SK-N-SH (cell line): Measurements from ENCODE around the gene FAM221B. TPM values are rescaled to one million over a fixed set of nuclear protein-coding genes. Genes with fewer than 3 reads are reported as not detected.

Source experiments
- CTCF ChIA-PET: fragments of 300-600, 350-600 bp; formaldehyde crosslinking; extraction: SDS; loops from one replicate; lab custom pipeline; 2021; lab: Yijun Ruan, JAX
- POLR2A ChIA-PET: fragments of 350-600 bp; sonication (Branson Sonifier 250); formaldehyde crosslinking; extraction: SDS; loops from one replicate; lab custom pipeline; 2020; ENCODE audit warnings: antibody characterized with exemption, inconsistent platforms; lab: Yijun Ruan, JAX
- DNase-seq: peaks from one replicate; pipeline ENCODE4 v3.0.0; 2012
- H2AFZ ChIP-seq: fragments of 200-600 bp; sonication (generic); 2 replicates; pipeline ENCODE4 v1.8.1; 2016; ENCODE audit warnings: antibody characterized with exemption, mild to moderate bottlenecking, low read depth
- H3F3A ChIP-seq: fragments of 200-600 bp; sonication (generic); replicated peaks from 2 replicates; pipeline ENCODE3; 2016; ENCODE audit warnings: antibody characterized with exemption, mild to moderate bottlenecking; ENCODE audit not compliant: insufficient read depth
- H3K27ac ChIP-seq, 2 experiments: fragments of 200-500 bp in 1 of 2; fragments of 200-600 bp in 1 of 2; sonication (Bioruptor generic) in 1 of 2; sonication (generic), shearing (Covaris generic) in 1 of 2; 2 replicates each; pipeline versions ENCODE4 v1.5.1 to v1.6.1; 2014 to 2016; ENCODE audit warnings: low read depth in 2 of 2, inconsistent platforms in 1 of 2, low read length in 1 of 2, mild to moderate bottlenecking in 1 of 2, mixed read lengths in 1 of 2
- H3K27me3 ChIP-seq: fragments of 200-600 bp; sonication (generic), shearing (Covaris generic); 2 replicates; pipeline ENCODE4 v1.6.1; 2016; ENCODE audit warnings: mixed run types; ENCODE audit not compliant: insufficient read depth
- H3K36me3 ChIP-seq, 2 experiments: fragments of 200-500 bp in 1 of 2; fragments of 200-600 bp in 1 of 2; sonication (Bioruptor generic) in 1 of 2; sonication (generic) in 1 of 2; replicated peaks in 1 of 2; 2 replicates each; pipeline versions ENCODE3 to v1.5.1; 2014 to 2016; ENCODE audit warnings: low read length in 1 of 2, mild to moderate bottlenecking in 1 of 2; ENCODE audit not compliant: insufficient read depth in 2 of 2, control insufficient read depth in 1 of 2
- H3K4me1 ChIP-seq, 2 experiments: fragments of 200-500 bp in 1 of 2; fragments of 200-600 bp in 1 of 2; sonication (Bioruptor generic) in 1 of 2; sonication (generic), shearing (Covaris generic) in 1 of 2; 2 replicates each; pipeline versions ENCODE4 v1.5.1 to v1.6.1; 2014 to 2016; ENCODE audit warnings: low read depth in 1 of 2, low read length in 1 of 2, mixed run types in 1 of 2; ENCODE audit not compliant: insufficient read depth in 2 of 2, control insufficient read depth in 1 of 2
- H3K4me2 ChIP-seq: fragments of 200-600 bp; sonication (generic), shearing (Covaris generic); 2 replicates; pipeline ENCODE4 v1.6.1; 2017; ENCODE audit warnings: mixed run types
- H3K4me3 ChIP-seq, 2 experiments: fragments of 200-500 bp in 1 of 2; fragments of 200-600 bp in 1 of 2; sonication (Bioruptor generic) in 1 of 2; sonication (generic), shearing (Covaris generic) in 1 of 2; 2 replicates each; pipeline versions ENCODE4 v1.5.1 to v1.8.1; 2014 to 2016; ENCODE audit warnings: low read depth in 2 of 2, inconsistent platforms in 1 of 2, low read length in 1 of 2, mild to moderate bottlenecking in 1 of 2, mixed read lengths in 1 of 2, moderate library complexity in 1 of 2
- H3K79me2 ChIP-seq: fragments of 200-600 bp; sonication (generic); 2 replicates; pipeline ENCODE4 v1.8.1; 2017; ENCODE audit warnings: mild to moderate bottlenecking; ENCODE audit not compliant: insufficient read depth
- H3K9ac ChIP-seq: fragments of 200-600 bp; sonication (generic); 2 replicates; pipeline ENCODE4 v1.6.1; 2017; ENCODE audit warnings: mixed run types
- H3K9me2 ChIP-seq: fragments of 200-600 bp; sonication (generic); 2 replicates; pipeline ENCODE4 v1.6.1; 2017; ENCODE audit warnings: mixed run types
- H3K9me3 ChIP-seq: fragments of 200-600 bp; sonication (generic); 2 replicates; pipeline ENCODE4 v1.6.1; 2017; ENCODE audit warnings: mixed run types, mild to moderate bottlenecking, moderate library complexity
- H4K20me1 ChIP-seq: fragments of 200-600 bp; sonication (generic); 2 replicates; pipeline ENCODE4 v1.6.1; 2017; ENCODE audit warnings: mild to moderate bottlenecking, mixed run types; ENCODE audit not compliant: insufficient read depth
- ELF1 ChIP-seq: IDR thresholded peaks from 2 replicates; pipeline ENCODE4 v1.4.0; 2012
- FOSL2 ChIP-seq: IDR thresholded peaks from 2 replicates; pipeline ENCODE4 v1.4.0; 2012; ENCODE audit warnings: low read depth, mild to moderate bottlenecking, moderate library complexity, borderline replicate concordance
- FOXM1 ChIP-seq: IDR thresholded peaks from 2 replicates; pipeline ENCODE4 v1.4.0; 2012; ENCODE audit warnings: low read depth, mild to moderate bottlenecking
- MEF2A ChIP-seq: IDR thresholded peaks from 2 replicates; pipeline ENCODE4 v1.4.0; 2012; ENCODE audit warnings: low read depth, borderline replicate concordance
- SIN3A ChIP-seq: IDR thresholded peaks from 2 replicates; pipeline ENCODE4 v1.6.1; 2012; ENCODE audit warnings: low read depth, mild to moderate bottlenecking, low read length, moderate library complexity, borderline replicate concordance
- TAF1 ChIP-seq: IDR thresholded peaks from 2 replicates; pipeline ENCODE4 v1.6.1; 2012; ENCODE audit warnings: low read depth, mild to moderate bottlenecking, low read length, moderate library complexity, borderline replicate concordance
- WGBS: methylation state at CpG from one replicate; pipeline ENCODE4 v1.1.6; 2017; ENCODE audit warnings: low lambda C conversion rate; 5-methylcytosine and 5-hydroxymethylcytosine counted together
- polyA plus RNA-seq, 3 experiments: library from polyadenylated mRNA; depleted of rRNA; stranded (reverse); fragments of >200 nt; gene quantifications; 2 replicates each; pipeline ENCODE4 v1.2.3, GENCODE V29; 2012
- TF ChIP-seq, protein P1 (sequence below): IDR thresholded peaks from 2 replicates; pipeline ENCODE4 v1.4.0; 2012; ENCODE audit warnings: low read depth

FAM221B gene
- polyA plus RNA-seq, 1 of the 3 experiments (the other 2 are of a cell fraction) = not detected

DNA sequence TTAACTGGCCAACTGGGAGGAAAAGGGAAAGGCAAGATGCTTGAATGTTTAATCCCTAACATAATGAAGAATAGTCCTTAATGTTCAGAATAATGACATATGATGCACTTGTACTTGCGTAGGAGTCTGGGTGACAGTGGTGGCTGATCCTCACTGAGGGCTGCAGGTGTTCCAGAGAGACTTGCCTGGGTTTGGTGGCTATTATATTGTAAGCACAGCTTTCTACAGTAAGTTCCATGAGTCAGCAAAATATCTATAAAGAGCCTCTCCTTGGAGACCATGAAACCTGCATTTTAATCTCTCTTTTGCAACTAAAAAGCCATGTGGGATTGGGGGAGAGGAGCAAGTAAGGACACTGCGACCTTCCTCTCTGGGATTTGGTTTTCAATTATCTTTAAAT is 39.0 kb downstream of the FAM221B start:
- H3K27ac ChIP-seq = no peak overlapping the region
- H3K79me2 ChIP-seq = no peaks in the 10 kb centered on the region
- H3K27me3 ChIP-seq = no peaks in the 10 kb centered on the region
- no peak for TF ChIP-seq TAF1
- no peak overlapping the region for H2AFZ ChIP-seq
- H4K20me1 ChIP-seq = no peaks in the 10 kb centered on the region
- DNase-seq = no peak
- H3F3A ChIP-seq = peaks cover 4% of the 10 kb centered on the region
- H3K9ac ChIP-seq = no peak overlapping the region
- no peaks in the 10 kb centered on the region for H3K9me3 ChIP-seq
- peaks cover 0 to 12% of the 10 kb centered on the region in 2 experiments; a peak in 1 of 4 replicates for H3K4me1 ChIP-seq
- 95% methylated on average over 2 of the region's 2 CpGs for WGBS
- no peaks in the 10 kb centered on the region for H3K9me2 ChIP-seq
- POLR2A ChIA-PET = no interaction called here
- no peak overlapping the region for H3K4me3 ChIP-seq
- H3K4me2 ChIP-seq = no peak overlapping the region
- peaks cover 0 to 3% of the 10 kb centered on the region in 2 experiments for H3K36me3 ChIP-seq
- CTCF ChIA-PET = interaction anchor here (0.8 to 6.5 kb wide), 57 partner anchors 7 to 234 kb away, joined by 3 to 136 read pairs (median 7); partner anchors contain the start of genes CCDC107, CREB3, FAM221B and GBA2

DNA sequence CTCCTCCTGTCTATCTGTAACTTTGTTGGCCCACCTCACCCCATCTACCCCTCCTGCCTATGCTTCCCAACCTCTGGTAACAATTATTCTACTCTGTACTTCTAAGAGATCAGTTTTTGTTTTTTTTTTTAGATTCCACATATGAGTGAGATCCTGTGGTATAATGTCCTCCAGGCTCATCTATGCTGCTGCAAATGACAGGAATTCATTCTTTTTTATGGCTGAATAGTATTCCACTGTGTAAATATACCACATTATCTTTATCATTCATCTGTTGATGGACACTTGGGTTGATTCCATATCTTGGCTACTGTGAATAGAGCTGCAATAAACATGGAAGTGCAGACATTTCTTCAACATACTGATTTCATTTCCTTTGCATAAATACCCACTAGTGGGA is 45.1 kb downstream of the FAM221B start:
- Histone ChIP-seq H3K4me1 (no peaks in the 10 kb centered on the region), H3K9ac (no peak overlapping the region), H3K36me3 (no peaks in the 10 kb centered on the region), H3K27ac (no peak overlapping the region), H3K79me2 (no peaks in the 10 kb centered on the region), H3F3A (no peaks in the 10 kb centered on the region), H3K4me3 (no peak overlapping the region), H2AFZ (no peak overlapping the region), H3K27me3 (no peaks in the 10 kb centered on the region), H4K20me1 (no peaks in the 10 kb centered on the region), H3K4me2 (no peak overlapping the region), H3K9me2 (no peaks in the 10 kb centered on the region), H3K9me3 (no peaks in the 10 kb centered on the region)
- TF ChIP-seq, protein P1, sequence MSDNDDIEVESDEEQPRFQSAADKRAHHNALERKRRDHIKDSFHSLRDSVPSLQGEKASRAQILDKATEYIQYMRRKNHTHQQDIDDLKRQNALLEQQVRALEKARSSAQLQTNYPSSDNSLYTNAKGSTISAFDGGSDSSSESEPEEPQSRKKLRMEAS = no peak
- TF ChIP-seq ELF1 (no peak), SIN3A (no peak)
- ChIA-PET POLR2A (no interaction called here), CTCF (no interaction called here)
- DNase-seq = no peak

DNA sequence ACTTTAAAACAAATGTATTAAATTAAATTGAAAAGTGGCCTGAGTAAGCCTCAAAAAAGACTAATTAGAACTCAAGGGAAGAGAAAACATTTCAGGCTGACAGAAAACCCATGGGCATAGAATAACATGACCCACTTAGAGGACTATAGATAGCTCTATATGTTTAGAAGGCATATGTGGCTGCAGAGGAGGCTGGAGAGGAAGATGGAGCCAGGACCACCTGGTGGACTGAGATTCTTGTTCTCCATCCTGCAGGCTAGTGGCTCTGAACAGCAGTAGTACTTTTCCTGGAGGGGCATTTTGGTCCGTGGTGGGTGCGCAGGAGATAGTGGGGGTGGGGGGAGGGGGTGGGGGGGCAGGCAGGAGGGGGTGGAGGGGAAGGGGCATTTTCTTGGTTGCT is 47.5 kb downstream of the FAM221B start:
- Histone ChIP-seq H3K9me2 (no peaks in the 10 kb centered on the region), H3K4me2 (no peak overlapping the region), H3K9ac (no peak overlapping the region), H3F3A (no peaks in the 10 kb centered on the region), H4K20me1 (no peaks in the 10 kb centered on the region), H3K36me3 (no peaks in the 10 kb centered on the region), H3K27me3 (no peaks in the 10 kb centered on the region), H3K79me2 (no peaks in the 10 kb centered on the region), H2AFZ (no peak overlapping the region), H3K9me3 (no peaks in the 10 kb centered on the region), H3K27ac (no peak overlapping the region), H3K4me3 (no peak overlapping the region), H3K4me1 (no peaks in the 10 kb centered on the region)
- TF ChIP-seq FOXM1 (no peak), TAF1 (no peak), FOSL2 (no peak), MEF2A (no peak)
- DNase-seq = no peak
- ChIA-PET CTCF (interaction anchor here (0.6 to 1.1 kb wide), 3 partner anchors 8 to 75 kb away, joined by 3 read pairs; no protein-coding TSS in a partner anchor), POLR2A (no interaction called here)
- 81% methylated on average over 2 of the region's 2 CpGs for WGBS
